ENCODE measurements around the gene CHD5. TPM values are rescaled to one million over a fixed set of nuclear protein-coding genes. Genes with fewer than 3 reads are reported as not detected.

Gene CHD5
- total RNA-seq, 1 experiment from 2014 or later, result 6.1 TPM

- TF ChIP-seq CTCF (IDR thresholded peaks at IDR 0.05 in 2 of 3, conservative IDR thresholded peaks at IDR 0.05 in 1 of 3; ENCODE audit: borderline replicate concordance in 1 of 3, insufficient read depth in 1 of 3, low read depth in 2 of 3, low read length in 2 of 3), result no peak
- no peak for TF ChIP-seq ZFX (IDR thresholded peaks at IDR 0.05)
- no peak for TF ChIP-seq ATF3 (IDR thresholded peaks at IDR 0.05)
- TF ChIP-seq CBX3 (IDR thresholded peaks at IDR 0.05; ENCODE audit: low read depth), result no peak
- no peak for TF ChIP-seq TCF7L2 (IDR thresholded peaks at IDR 0.05; ENCODE audit: borderline replicate concordance, extremely low read depth, insufficient read depth, insufficient read length)
- TF ChIP-seq SIN3A (IDR thresholded peaks at IDR 0.05; ENCODE audit: low read depth), result no peak
- no peak for TF ChIP-seq FOSL1 (IDR thresholded peaks at IDR 0.05; ENCODE audit: low read depth)
- TF ChIP-seq YY1 (IDR thresholded peaks at IDR 0.05; ENCODE audit: extremely low read depth, insufficient replicate concordance, low read depth, low read length), result no peak
- TF ChIP-seq POLR2A (IDR thresholded peaks at IDR 0.05; ENCODE audit: borderline replicate concordance, extremely low read depth, insufficient read depth, insufficient read length), result no peak
- no peak for TF ChIP-seq EZH2 (IDR thresholded peaks at IDR 0.05)
- no peak for TF ChIP-seq SP1 (IDR thresholded peaks at IDR 0.05; ENCODE audit: low read depth)
Observed at GRCh38 chr1:6072774-6073479, 107.2 kb downstream of the CHD5 start (continued).

- CTCF ChIA-PET, result no interaction called here
- POLR2A ChIA-PET, result no interaction called here
Observed at GRCh38 chr1:6071219-6071618, 108.9 kb downstream of the CHD5 start.

More at GRCh38 chr1:6071219-6071618, 108.9 kb downstream of the CHD5 start:
- Histone ChIP-seq H3K36me3 (ENCODE audit: control insufficient read depth in 1 of 2, insufficient read depth in 2 of 2, low read length in 2 of 2) (no peaks in the 10 kb centered on the region), H3K9me3 (ENCODE audit: control insufficient read depth in 1 of 2, insufficient read depth in 1 of 2, low read depth in 1 of 2, low read length in 2 of 2) (no peaks in the 10 kb centered on the region), H3K9ac (ENCODE audit: low read length) (no peak overlapping the region), H4K20me1 (ENCODE audit: insufficient read depth) (no peaks in the 10 kb centered on the region), H3K27me3 (ENCODE audit: insufficient read depth, low read length) (no peaks in the 10 kb centered on the region), H3K9me2 (ENCODE audit: insufficient read depth) (no peaks in the 10 kb centered on the region), H3K27ac (ENCODE audit: low read depth, low read length) (no peak overlapping the region), H2AFZ (ENCODE audit: low read depth, low read length, poor library complexity, severe bottlenecking) (no peak overlapping the region), H3K79me2 (ENCODE audit: insufficient read depth, low read length) (no peaks in the 10 kb centered on the region), H3K4me1 (ENCODE audit: control insufficient read depth in 1 of 2, insufficient read depth in 2 of 2, low read length in 2 of 2) (peaks cover 11 to 18% of the 10 kb centered on the region in 2 experiments), H3K4me2 (ENCODE audit: low read length) (no peak overlapping the region), H3K4me3 (replicated peaks in 1 of 2; ENCODE audit: low read depth in 1 of 2, low read length in 2 of 2) (no peak overlapping the region)
- TF ChIP-seq POLR2AphosphoS5 (IDR thresholded peaks at IDR 0.05; ENCODE audit: low read depth, low read length) (no peak), ATF3 (IDR thresholded peaks at IDR 0.05) (no peak), REST (IDR thresholded peaks at IDR 0.05; ENCODE audit: low read depth) (no peak), EGR1 (IDR thresholded peaks at IDR 0.05; ENCODE audit: low read depth) (no peak), ELF1 (IDR thresholded peaks at IDR 0.05; ENCODE audit: borderline replicate concordance, low read depth) (no peak), SP1 (IDR thresholded peaks at IDR 0.05; ENCODE audit: low read depth) (no peak)
- RAD21 ChIA-PET (ENCODE audit: low non-redundant PET in 1 of 2, low total read pairs in 2 of 2, uncharacterized antibody in 2 of 2, unreplicated experiment in 2 of 2), result no interaction called here
- intact Hi-C loops (cut with micrococcal nuclease), result no loop called here
- DNase-seq (ENCODE audit: low read depth, low spot score) (no peak), ATAC-seq (no peak)
- BruUV-seq (replicated peaks), result no TSS peak
